HL-60 (cell line): ENCODE data around the gene KCNN4.

Experiments
- DNase-seq, 2 experiments: peaks; one replicate each; pipeline ENCODE4 v3.0.0-alpha.2; 2010 to 2020; ENCODE audit warnings: low read depth in 1 of 2, low spot score in 1 of 2
- H3K27ac ChIP-seq: fragments of 250-450 bp; sonication (Bioruptor Pico); replicated peaks from 2 replicates; pipeline ENCODE4 v1.5.1; 2020; ENCODE audit warnings: mild to moderate bottlenecking, moderate library complexity
- H3K27me3 ChIP-seq: fragments of 250-450 bp; sonication (Bioruptor Pico); 2 replicates; pipeline ENCODE4 v1.5.1; 2021; ENCODE audit warnings: mild to moderate bottlenecking, moderate library complexity; ENCODE audit not compliant: insufficient read depth, poor library complexity, severe bottlenecking
- H3K4me3 ChIP-seq: replicated peaks from 2 replicates; pipeline ENCODE4 v1.5.1; 2011; ENCODE audit warnings: mild to moderate bottlenecking, control low read depth, low read length; ENCODE audit not compliant: insufficient read depth
- CTCF ChIP-seq: IDR thresholded peaks from one replicate; pipeline ENCODE4 v1.5.1; 2011; ENCODE audit warnings: low read length, control low read depth, inconsistent platforms; ENCODE audit not compliant: insufficient read depth
- GABPA ChIP-seq: IDR thresholded peaks from 2 replicates; pipeline ENCODE4 v1.6.1; 2012; ENCODE audit warnings: low read depth
- POLR2AphosphoS5 ChIP-seq: IDR thresholded peaks from 2 replicates; pipeline ENCODE4 v1.6.1; 2012; ENCODE audit warnings: low read depth
- REST ChIP-seq: IDR thresholded peaks from 2 replicates; pipeline ENCODE4 v1.6.1; 2012; ENCODE audit warnings: low read depth; ENCODE audit not compliant: insufficient replicate concordance
- SPI1 ChIP-seq: IDR thresholded peaks from 2 replicates; pipeline ENCODE4 v1.6.1; 2012; ENCODE audit warnings: low read depth, mild to moderate bottlenecking, borderline replicate concordance

KCNN4 gene

GRCh38 chr19:43798546-43799409 lies 18.0 kb upstream of the KCNN4 start:
- no peak for DNase-seq

GRCh38 chr19:43798026-43798545 lies 17.3 kb upstream of the KCNN4 start:
- H3K4me3 ChIP-seq = peak overlapping the region; percentile 35
- peaks cover 3% of the 10 kb centered on the region for H3K27me3 ChIP-seq
- no peak for TF ChIP-seq POLR2AphosphoS5
- no peak for TF ChIP-seq SPI1
- no peak for TF ChIP-seq REST
- no peak for TF ChIP-seq CTCF
- TF ChIP-seq GABPA = no peak
- H3K27ac ChIP-seq = no peak overlapping the region
- DNase-seq = no peak

More at GRCh38 chr19:43798546-43799409, 18.0 kb upstream of the KCNN4 start:
- H3K27ac ChIP-seq = no peak overlapping the region
- TF ChIP-seq SPI1 = no peak
- TF ChIP-seq CTCF = no peak
- TF ChIP-seq REST = no peak
- TF ChIP-seq POLR2AphosphoS5 = no peak
- TF ChIP-seq GABPA = no peak
- peaks cover 3% of the 10 kb centered on the region for H3K27me3 ChIP-seq
- peak overlapping the region; percentile 35 for H3K4me3 ChIP-seq

- no peak overlapping the region for H3K27ac ChIP-seq
- peaks cover 3% of the 10 kb centered on the region for H3K27me3 ChIP-seq
- no peak for TF ChIP-seq CTCF
- TF ChIP-seq POLR2AphosphoS5 = no peak
- no peak for TF ChIP-seq REST
- no peak for TF ChIP-seq SPI1
- TF ChIP-seq GABPA = no peak
- H3K4me3 ChIP-seq = no peak overlapping the region
- DNase-seq = no peak
Observed at GRCh38 chr19:43797556-43797955, 16.8 kb upstream of the KCNN4 start.
